ENCODE measurements around the gene TAOK3.
A peak's percentile ranks its signal among the peaks of the same experiment; 100 is the strongest.

The TAOK3 gene

GRCh38 chr12:118164798-118165486 lies 207.8 kb downstream of the TAOK3 start:
- peaks cover 0 to 5% (median 0%) of the 10 kb centered on the region in 11 experiments; a peak in 1 of 22 replicates for H4K20me1 ChIP-seq
- peaks cover 42 to 90% (median 56%) of the 10 kb centered on the region in 11 experiments for H3K36me3 ChIP-seq
- no peaks in the 10 kb centered on the region for H3K27me3 ChIP-seq
- no peak overlapping the region for H3K27ac ChIP-seq
- 0 out of 22 replicates have a peak, but pooled peaks cover 0 to 6% (median 0%) of the 10 kb centered on the region in 11 experiments for H3K9me3 ChIP-seq (replicated peaks in 1 of 11)
- no peak overlapping the region for H3K4me2 ChIP-seq
- no peak overlapping the region for H3K9ac ChIP-seq
- H3K4me1 ChIP-seq, result peaks cover 6 to 16% (median 12%) of the 10 kb centered on the region in 10 experiments; a peak in 18 of 20 replicates
- no peak overlapping the region for H3K4me3 ChIP-seq
- no peak for TF ChIP-seq Cebpa-rat (IDR thresholded peaks at IDR 0.05)

- peaks cover 0 to 5% (median 0%) of the 10 kb centered on the region in 11 experiments; a peak in 1 of 22 replicates for H4K20me1 ChIP-seq
- H3K27ac ChIP-seq, result no peak overlapping the region
- no peaks in the 10 kb centered on the region for H3K9me3 ChIP-seq (replicated peaks in 1 of 11)
- H3K4me2 ChIP-seq, result no peak overlapping the region
- H3K36me3 ChIP-seq, result peaks cover 50 to 92% (median 68%) of the 10 kb centered on the region in 11 experiments
- no peaks in the 10 kb centered on the region for H3K27me3 ChIP-seq
- no peak for TF ChIP-seq Cebpa-rat (IDR thresholded peaks at IDR 0.05)
- H3K4me3 ChIP-seq, result no peak overlapping the region
- H3K4me1 ChIP-seq, result peaks cover 5 to 14% (median 8%) of the 10 kb centered on the region in 10 experiments; a peak in 18 of 20 replicates
- H3K9ac ChIP-seq, result no peak overlapping the region
These were observed 212.2 kb downstream of the TAOK3 start for GRCh38 chr12:118160536-118160935.

GRCh38 chr12:118151755-118152154 lies 221.0 kb downstream of the TAOK3 start:
- H4K20me1 ChIP-seq, result peaks cover 0 to 19% (median 6%) of the 10 kb centered on the region in 11 experiments; a peak in 8 of 22 replicates
- H3K4me3 ChIP-seq, result no peak overlapping the region
- no peak overlapping the region for H3K9ac ChIP-seq
- H3K4me2 ChIP-seq, result no peak overlapping the region
- H3K27me3 ChIP-seq, result no peaks in the 10 kb centered on the region
- no peak overlapping the region for H3K27ac ChIP-seq
- TF ChIP-seq Cebpa-rat (IDR thresholded peaks at IDR 0.05), result no peak
- H3K36me3 ChIP-seq, result peaks cover 62 to 99% (median 68%) of the 10 kb centered on the region in 11 experiments
- no peaks in the 10 kb centered on the region for H3K9me3 ChIP-seq (replicated peaks in 1 of 11)
- H3K4me1 ChIP-seq, result no peaks in the 10 kb centered on the region

GRCh38 chr12:118150625-118151024 lies 222.1 kb downstream of the TAOK3 start:
- H3K9ac ChIP-seq, result no peak overlapping the region
- H3K36me3 ChIP-seq, result peaks cover 62 to 99% (median 75%) of the 10 kb centered on the region in 11 experiments
- H3K4me1 ChIP-seq, result peaks cover 0 to 5% (median 1%) of the 10 kb centered on the region in 10 experiments; a peak in 8 of 20 replicates
- no peak overlapping the region for H3K4me2 ChIP-seq
- no peak for TF ChIP-seq Cebpa-rat (IDR thresholded peaks at IDR 0.05)
- H3K9me3 ChIP-seq (replicated peaks in 1 of 11), result no peaks in the 10 kb centered on the region
- no peaks in the 10 kb centered on the region for H3K27me3 ChIP-seq
- no peak overlapping the region for H3K27ac ChIP-seq
- H3K4me3 ChIP-seq, result no peak overlapping the region
- peaks cover 0 to 24% (median 6%) of the 10 kb centered on the region in 11 experiments; a peak in 10 of 22 replicates for H4K20me1 ChIP-seq

GRCh38 chr12:118148287-118148686 lies 224.4 kb downstream of the TAOK3 start:
- Histone ChIP-seq H3K27me3 (no peaks in the 10 kb centered on the region), H3K9ac (no peak overlapping the region), H3K4me1 (peaks cover 0 to 20% (median 10%) of the 10 kb centered on the region in 10 experiments; a peak in 10 of 20 replicates), H3K36me3 (peaks cover 78 to 100% (median 93%) of the 10 kb centered on the region in 11 experiments), H3K9me3 (replicated peaks in 1 of 11) (no peaks in the 10 kb centered on the region), H3K4me3 (no peak overlapping the region), H3K4me2 (no peak overlapping the region), H3K27ac (no peak overlapping the region), H4K20me1 (peaks cover 3 to 48% (median 11%) of the 10 kb centered on the region in 11 experiments; a peak in 14 of 22 replicates)
- no peak for TF ChIP-seq Cebpa-rat (IDR thresholded peaks at IDR 0.05)

- peak overlapping the region in 4 of 11 experiments; percentile 25 to 41 (median 36); a peak in 5 of 22 replicates for H3K27ac ChIP-seq
- H3K4me2 ChIP-seq, result peak overlapping the region in 5 of 11 experiments; percentile 25 to 59 (median 55); a peak in 9 of 22 replicates
- peak overlapping the region in 1 of 11 experiments; percentile 39; a peak in 1 of 22 replicates for H3K9ac ChIP-seq
- peaks cover 78 to 100% (median 94%) of the 10 kb centered on the region in 11 experiments for H3K36me3 ChIP-seq
- no peak for TF ChIP-seq Cebpa-rat (IDR thresholded peaks at IDR 0.05)
- H3K9me3 ChIP-seq (replicated peaks in 1 of 11), result no peaks in the 10 kb centered on the region
- H3K4me1 ChIP-seq, result peaks cover 0 to 20% (median 10%) of the 10 kb centered on the region in 10 experiments; a peak in 10 of 20 replicates
- H4K20me1 ChIP-seq, result peaks cover 0 to 73% (median 12%) of the 10 kb centered on the region in 11 experiments; a peak in 12 of 22 replicates
- no peaks in the 10 kb centered on the region for H3K27me3 ChIP-seq
- no peak overlapping the region for H3K4me3 ChIP-seq
These were observed 226.9 kb downstream of the TAOK3 start for GRCh38 chr12:118145798-118146156.

GRCh38 chr12:118145113-118145797 lies 227.5 kb downstream of the TAOK3 start:
- TF ChIP-seq Cebpa-rat (IDR thresholded peaks at IDR 0.05), result no peak
- Histone ChIP-seq H3K27ac (peak overlapping the region in 4 of 11 experiments; percentile 25 to 41 (median 36); a peak in 5 of 22 replicates), H3K36me3 (peaks cover 79 to 100% (median 95%) of the 10 kb centered on the region in 11 experiments)

GRCh38 chr12:118144499-118144898 lies 228.2 kb downstream of the TAOK3 start:
- Histone ChIP-seq H3K4me2 (peak overlapping the region in 1 of 11 experiments; percentile 55; a peak in 1 of 22 replicates), H3K9ac (peak overlapping the region in 1 of 11 experiments; percentile 24; a peak in 1 of 22 replicates), H3K9me3 (replicated peaks in 1 of 11) (no peaks in the 10 kb centered on the region), H3K36me3 (peaks cover 85 to 100% (median 98%) of the 10 kb centered on the region in 11 experiments), H3K27ac (0 out of 22 replicates have a peak overlapping the region, but pooled peaks of 1 of the 11 experiments have one; percentile 13), H4K20me1 (peaks cover 0 to 85% (median 18%) of the 10 kb centered on the region in 11 experiments; a peak in 15 of 22 replicates), H3K27me3 (no peaks in the 10 kb centered on the region), H3K4me1 (peaks cover 0 to 22% (median 10%) of the 10 kb centered on the region in 10 experiments; a peak in 10 of 20 replicates), H3K4me3 (no peak overlapping the region)
- no peak for TF ChIP-seq Cebpa-rat (IDR thresholded peaks at IDR 0.05)

More at GRCh38 chr12:118145113-118145797, 227.5 kb downstream of the TAOK3 start:
- no peak overlapping the region for H3K4me3 ChIP-seq
- peaks cover 0 to 20% (median 10%) of the 10 kb centered on the region in 10 experiments; a peak in 10 of 20 replicates for H3K4me1 ChIP-seq
- peaks cover 0 to 78% (median 12%) of the 10 kb centered on the region in 11 experiments; a peak in 12 of 22 replicates for H4K20me1 ChIP-seq
- H3K9ac ChIP-seq, result peak overlapping the region in 3 of 11 experiments; percentile 24 to 39 (median 35); a peak in 4 of 22 replicates
- H3K27me3 ChIP-seq, result no peaks in the 10 kb centered on the region
- no peaks in the 10 kb centered on the region for H3K9me3 ChIP-seq (replicated peaks in 1 of 11)
- H3K4me2 ChIP-seq, result peak overlapping the region in 5 of 11 experiments; percentile 25 to 59 (median 55); a peak in 11 of 22 replicates

All from BLaER1 treated with 17β-estradiol and CSF1 and Interleukin-3, amounts not matched to agents 10 nM and 100 nM (cell line).